CD4-positive, alpha-beta T cell treated with Interferon gamma for 1 hour (primary cell): ENCODE measurements around the gene COL7A1.
"Not testable (repeated sequence)": the region's sequence is repeated elsewhere in the genome, so short reads cannot be mapped to it uniquely, and the experiment has no call there.

Source experiments
- DNase-seq: peaks from one replicate; pipeline ENCODE4 v3.0.0-alpha.2; 2020

Gene COL7A1

DNA sequence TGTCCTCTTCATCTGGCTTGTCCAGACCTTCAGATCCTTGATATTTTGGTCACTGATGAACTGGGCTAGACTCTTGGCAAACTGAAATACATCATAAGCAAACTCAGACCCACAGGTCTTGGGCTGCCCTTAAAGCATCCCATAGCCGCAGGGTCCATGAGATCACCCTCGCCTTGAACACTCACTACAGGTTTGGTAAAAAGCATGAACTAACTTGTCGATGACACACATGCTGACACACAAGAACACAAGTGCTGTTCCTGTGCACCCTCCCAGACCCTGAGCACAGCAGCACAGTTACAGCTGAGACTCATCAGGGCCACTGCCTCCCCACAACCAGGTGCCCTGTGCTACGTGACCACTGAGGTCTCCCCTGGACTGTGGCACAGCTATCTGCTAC, 59.6 kb downstream of the COL7A1 start:
- DNase-seq: no peak

DNA sequence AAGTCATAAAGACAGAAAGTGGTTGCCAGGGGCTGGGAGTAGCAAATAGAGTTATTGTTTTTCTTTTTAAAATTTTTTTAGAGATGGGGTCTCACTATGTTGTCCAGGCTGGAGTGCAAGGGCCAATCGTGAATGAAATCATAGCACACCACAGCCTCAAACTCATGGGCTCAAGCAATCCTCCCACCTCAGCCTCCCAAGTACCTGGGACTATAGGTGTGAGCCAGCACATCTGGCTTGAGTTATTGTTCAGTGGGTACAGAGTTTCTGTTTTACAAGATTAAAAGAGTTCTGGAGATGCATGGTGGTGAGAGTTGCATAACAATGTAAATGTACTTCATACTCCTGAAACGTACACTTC, 62.2 kb downstream of the COL7A1 start:
- no peak for DNase-seq

DNA sequence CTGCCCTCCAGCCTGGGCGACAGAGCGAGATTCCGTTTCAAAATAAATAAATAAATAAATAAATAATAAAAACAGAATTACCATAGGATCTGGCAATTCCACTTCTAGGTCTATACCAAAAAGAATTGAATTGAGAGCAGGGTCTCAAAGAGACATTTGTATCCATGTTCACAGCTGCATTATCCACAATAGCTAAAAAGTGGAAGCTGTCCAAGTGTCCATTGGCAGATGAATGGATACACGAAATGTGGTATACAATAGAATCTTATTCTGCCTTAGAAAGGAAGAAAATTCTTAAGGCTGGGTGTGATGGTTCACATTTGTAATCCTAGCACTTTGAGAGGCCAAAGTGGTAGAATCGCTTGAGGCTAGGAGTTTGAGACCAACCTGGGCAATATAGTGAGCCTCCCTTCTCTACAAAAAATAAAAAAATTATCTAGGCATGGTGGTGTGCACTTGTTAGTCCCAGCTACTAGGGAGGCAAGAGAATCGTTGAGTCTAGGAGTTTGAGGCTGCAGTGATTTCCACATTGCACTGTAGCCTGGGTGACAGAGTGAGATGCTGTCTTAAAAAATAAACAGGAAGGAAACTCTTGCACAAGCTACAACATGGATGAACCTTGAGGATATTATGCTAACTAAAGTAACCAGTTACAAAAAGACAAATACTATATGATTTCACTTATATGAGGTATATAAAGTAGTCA, 62.7 kb downstream of the COL7A1 start:
- no peak for DNase-seq

DNA sequence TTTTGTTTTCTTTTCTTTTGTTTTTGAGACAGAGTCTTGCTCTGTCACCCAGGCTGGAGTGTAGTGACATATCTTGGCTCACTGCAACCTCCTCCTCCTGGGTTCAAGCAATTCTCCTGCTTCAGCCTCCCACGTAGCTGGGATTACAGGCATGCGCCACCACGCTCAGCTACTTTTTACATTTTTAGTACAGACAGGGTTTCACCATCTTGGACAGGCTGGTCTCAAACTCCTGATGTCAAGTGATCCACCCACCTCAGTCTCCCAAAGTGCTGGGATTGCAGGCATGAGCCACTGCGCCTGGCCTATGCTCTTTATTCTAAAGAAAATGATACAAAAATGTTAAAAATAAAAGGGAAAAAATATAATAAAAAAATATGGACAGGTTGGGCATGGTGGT, 64.4 kb downstream of the COL7A1 start:
- not testable (repeated sequence) for DNase-seq

DNA sequence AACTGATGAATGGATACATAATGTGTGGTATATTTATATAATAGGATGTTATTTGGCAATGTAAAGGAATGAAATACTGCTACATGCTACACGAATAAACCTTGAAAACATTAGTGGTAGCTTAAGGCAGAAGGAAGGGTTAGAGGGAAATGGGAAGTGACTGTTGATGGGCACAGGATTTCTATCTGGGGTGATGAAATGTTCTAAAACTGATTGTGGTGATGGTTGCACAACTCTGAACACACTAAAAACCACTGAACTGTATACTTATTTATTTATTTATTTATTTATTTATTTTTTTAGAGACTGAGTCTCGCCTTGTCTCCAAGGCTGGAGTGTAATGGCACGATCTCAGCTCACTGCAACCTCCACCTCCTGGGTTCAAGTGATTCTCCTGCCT, 66.4 kb downstream of the COL7A1 start:
- no peak for DNase-seq

DNA sequence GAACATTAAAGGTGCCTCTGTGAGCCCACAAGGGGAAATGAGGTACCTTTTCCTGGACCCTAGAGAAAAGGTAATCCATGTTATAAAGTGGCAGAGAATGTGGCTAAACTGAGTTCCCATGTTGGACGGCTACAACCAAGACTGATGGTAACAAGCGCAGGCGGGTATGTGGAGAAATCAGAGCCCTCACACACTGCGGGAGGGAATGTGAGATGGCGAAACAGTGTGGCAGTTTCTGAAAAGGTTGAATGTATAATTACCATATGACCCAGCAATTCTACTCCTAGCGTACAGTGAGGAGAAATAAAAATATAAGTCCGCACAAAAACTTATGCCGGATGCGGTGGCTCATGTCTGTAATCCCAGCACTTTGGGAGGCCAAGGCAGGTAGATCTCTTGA, 67.1 kb downstream of the COL7A1 start:
- no peak for DNase-seq

DNA sequence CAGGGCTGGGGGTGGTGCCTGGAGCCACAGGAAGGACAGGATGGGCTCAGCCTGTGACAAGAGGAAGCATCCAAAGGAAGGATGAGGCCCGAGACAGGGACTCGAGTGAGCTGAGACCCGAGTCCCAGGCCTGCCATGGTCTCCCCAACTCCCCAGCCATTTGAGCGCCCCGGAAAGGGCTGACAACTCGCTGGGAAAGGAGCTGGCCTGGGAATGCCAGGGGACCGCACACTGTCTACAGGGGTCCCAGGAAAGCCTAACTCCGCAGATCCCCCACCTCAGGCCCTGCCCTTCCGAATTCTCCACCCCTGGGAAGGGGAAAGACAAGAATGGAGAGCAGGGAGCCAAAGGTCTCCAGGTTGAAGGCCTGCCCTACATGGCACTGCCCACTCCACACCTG, 70.2 kb downstream of the COL7A1 start:
- DNase-seq: no peak

DNA sequence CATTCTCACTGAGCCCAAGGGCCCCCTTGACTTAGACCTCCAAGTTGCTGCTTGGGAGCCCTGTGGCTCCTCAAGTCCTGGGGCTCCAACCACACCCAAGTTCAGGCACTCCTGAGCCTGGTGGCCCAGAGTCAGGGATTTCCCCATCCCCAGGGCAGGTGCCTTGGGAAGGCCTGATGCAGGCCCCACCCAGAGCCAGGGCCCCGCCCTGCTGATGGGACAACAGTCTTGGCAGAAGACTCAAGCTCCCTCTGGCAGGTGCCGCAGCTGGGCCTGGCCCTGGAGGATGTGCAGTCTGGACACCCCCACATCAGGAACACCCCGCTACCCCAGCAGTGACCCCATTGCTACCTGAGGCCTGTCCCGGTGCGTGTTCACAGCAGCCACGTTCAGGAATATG, 73.5 kb downstream of the COL7A1 start:
- no peak for DNase-seq

DNA sequence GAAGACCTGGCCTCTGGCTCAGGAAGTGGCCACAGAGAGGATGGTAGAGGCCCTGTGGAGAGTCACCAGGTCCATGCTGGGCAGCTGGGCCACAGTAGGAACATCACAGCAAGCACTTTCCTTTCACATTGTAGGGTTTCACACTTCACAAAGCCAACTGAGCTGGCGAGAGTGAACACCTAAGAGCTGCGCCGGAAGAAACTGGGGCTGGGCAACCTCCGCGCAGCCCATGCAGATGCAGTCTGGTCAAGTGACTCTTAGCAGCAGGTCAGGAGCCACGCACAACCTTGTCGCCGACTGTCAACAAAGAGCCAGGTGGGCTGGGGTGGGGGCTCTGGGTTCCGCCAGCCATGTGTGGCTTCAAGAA, 75.9 kb downstream of the COL7A1 start:
- no peak for DNase-seq

DNA sequence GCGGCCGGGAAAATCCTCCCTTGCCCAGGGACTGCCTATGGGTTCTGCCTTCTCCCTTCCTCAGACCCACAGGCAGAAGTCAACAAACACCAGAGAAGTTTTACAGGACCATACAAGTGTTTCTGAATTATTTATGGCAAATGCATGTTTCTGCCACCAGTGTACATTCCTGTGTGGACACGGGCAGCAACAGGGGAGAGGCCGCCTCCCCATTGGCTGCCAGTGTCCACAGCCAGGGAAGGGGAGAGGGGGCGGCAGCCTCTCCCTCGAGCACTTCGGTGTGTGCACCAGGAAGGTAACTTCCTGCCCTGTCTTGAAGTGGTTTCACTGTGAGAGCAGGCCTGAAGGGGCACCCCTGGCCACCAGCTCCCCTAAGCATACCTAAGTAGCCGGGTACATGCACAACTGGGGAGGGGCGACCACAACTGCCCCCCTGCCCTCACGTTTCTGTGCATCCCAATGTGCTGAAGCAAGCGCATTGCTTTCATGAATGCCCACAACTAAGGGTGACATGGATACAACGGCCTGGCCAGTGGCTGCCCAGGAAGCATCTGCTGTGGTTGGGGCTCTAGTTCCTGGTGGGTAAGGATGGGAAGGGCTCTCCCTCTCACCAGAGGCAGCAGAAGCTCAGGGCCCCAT, 76.4 kb downstream of the COL7A1 start:
- DNase-seq: no peak

DNA sequence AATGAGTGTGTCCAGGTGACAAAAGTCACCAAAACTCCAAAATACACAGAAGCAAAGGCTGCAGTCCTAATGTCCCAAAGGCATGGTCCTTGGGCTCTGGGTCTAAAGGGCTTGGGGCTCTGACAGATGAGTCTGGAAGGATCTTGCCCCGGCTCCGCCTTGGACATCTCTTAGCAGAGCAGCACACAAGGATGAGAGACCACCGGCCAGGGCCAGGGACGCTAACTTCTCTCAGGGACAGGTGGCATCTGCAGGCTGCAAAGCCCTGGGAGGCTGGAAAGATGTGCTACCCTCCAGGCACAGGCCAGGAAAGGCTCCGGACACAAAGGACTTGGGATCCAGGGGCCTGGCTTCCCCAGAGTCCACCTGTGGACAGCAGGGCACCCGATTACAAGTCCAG, 77.1 kb downstream of the COL7A1 start:
- no peak for DNase-seq

DNA sequence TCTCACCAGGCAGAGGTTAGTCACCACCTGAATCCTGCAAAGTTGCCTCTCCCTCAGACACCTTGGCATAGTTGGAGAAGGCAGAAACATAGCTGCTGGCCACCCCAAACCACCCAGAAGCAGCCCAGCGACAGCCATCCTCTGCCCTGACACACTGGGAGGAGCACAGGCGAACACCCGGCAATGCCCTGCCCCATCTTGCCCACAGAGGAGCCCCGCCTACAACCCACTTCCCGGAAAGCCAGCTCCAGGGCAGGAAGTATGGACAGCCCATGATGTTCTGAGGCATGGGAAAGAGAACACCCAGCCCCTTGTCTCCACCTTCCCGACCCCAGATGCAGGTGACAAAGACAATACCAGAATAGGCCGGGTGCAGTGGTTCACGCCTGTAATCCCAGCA, 78.6 kb downstream of the COL7A1 start:
- DNase-seq: peak; percentile 13

DNA sequence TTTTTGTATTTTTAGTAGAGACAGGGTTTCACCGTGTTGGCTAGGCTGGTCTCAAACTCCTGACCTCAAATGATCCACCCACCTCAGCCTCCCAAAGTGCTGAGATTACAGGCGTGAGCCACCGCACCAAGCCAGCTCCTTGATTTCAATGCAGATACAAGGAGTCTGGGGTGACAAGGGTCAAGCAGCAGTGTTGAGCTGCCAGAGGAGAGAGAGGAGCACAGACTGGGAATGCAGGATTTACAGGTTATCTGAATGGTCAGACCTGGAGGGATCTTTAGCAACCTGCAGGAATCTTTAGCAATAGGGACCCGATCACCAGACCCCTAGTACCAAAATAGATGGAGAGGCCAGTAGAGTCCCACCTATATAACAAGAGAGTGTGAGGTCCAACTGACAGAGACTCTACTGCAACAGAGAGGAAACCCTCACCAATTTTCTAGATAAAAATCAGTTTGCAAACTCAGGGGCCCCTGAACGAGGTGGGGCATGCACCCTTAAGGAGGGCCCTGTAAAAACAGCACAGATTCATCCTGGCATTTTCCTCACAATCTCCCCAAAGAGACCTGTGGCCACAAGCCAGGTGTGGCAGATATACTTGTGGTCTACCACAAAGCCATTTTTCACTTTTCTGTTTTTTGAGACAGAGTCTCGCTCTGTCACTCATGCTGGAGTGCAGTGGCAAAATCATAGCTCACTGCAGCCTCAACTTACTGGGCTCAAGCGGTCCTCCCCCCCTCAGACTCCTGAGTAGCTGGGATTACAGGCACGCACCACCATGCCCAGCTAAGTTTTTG, 80.5 kb downstream of the COL7A1 start:
- no peak for DNase-seq
